ENCODE data around the gene EMC6. TPM values are rescaled to one million over a fixed set of nuclear protein-coding genes. Genes with fewer than 3 reads are reported as not detected.
A peak's percentile ranks its signal among the peaks of the same experiment; 100 is the strongest.

The EMC6 gene
- total RNA-seq, 1 donor from 2014 or later: 75.0 TPM

- no peak for DNase-seq (ENCODE audit: low spot score in 2 of 2)
- H3K27ac ChIP-seq: no peak overlapping the region
- no peak overlapping the region for H3K4me3 ChIP-seq
- intact Hi-C loops (cut with DNase I): loop anchor here (10.0 kb wide), 3 partner anchors 181 to 1269 kb away; partner anchors contain the start of gene NCBP3
- H3K36me3 ChIP-seq: peaks cover 22 to 35% of the 10 kb centered on the region in 2 donors
- peaks cover 12 to 26% of the 10 kb centered on the region in 2 donors for H3K4me1 ChIP-seq
- H3K9me3 ChIP-seq: no peaks in the 10 kb centered on the region
- H3K27me3 ChIP-seq: no peaks in the 10 kb centered on the region
- no peak for TF ChIP-seq CTCF (IDR thresholded peaks at IDR 0.05)
These were observed 5.3 kb upstream of the EMC6 start for GRCh38 chr17:3663102-3664011.

GRCh38 chr17:3665834-3666233 is 2.8 kb upstream of the EMC6 start:
- peaks cover 12 to 16% of the 10 kb centered on the region in 2 donors for H3K4me1 ChIP-seq
- peaks cover 22 to 35% of the 10 kb centered on the region in 2 donors for H3K36me3 ChIP-seq
- TF ChIP-seq CTCF (IDR thresholded peaks at IDR 0.05): no peak
- no peaks in the 10 kb centered on the region for H3K9me3 ChIP-seq
- H3K27me3 ChIP-seq: no peaks in the 10 kb centered on the region
- DNase-seq (ENCODE audit: low spot score in 2 of 2): no peak
- no peak overlapping the region for H3K4me3 ChIP-seq
- no peak overlapping the region for H3K27ac ChIP-seq
- intact Hi-C loops (cut with DNase I): loop anchor here (10.0 kb wide), 3 partner anchors 179 to 1271 kb away; partner anchors contain the start of gene NCBP3

- no peak for DNase-seq (ENCODE audit: low spot score in 2 of 2)
- intact Hi-C loops (cut with DNase I): loop anchor here (10.0 kb wide), 3 partner anchors 178 to 1272 kb away; partner anchors contain the start of gene NCBP3
- Histone ChIP-seq H3K9me3 (no peaks in the 10 kb centered on the region), H3K27me3 (no peaks in the 10 kb centered on the region), H3K4me3 (peak overlapping the region in 1 of 2 donors; percentile 99), H3K27ac (peak overlapping the region in 1 of 2 donors; percentile 98), H3K36me3 (peaks cover 22 to 32% of the 10 kb centered on the region in 2 donors), H3K4me1 (peaks cover 12 to 16% of the 10 kb centered on the region in 2 donors)
- TF ChIP-seq CTCF (IDR thresholded peaks at IDR 0.05): no peak
These were observed 2.1 kb upstream of the EMC6 start for GRCh38 chr17:3666516-3666915.

GRCh38 chr17:3667366-3668278 is 990 bp upstream of the EMC6 start:
- Histone ChIP-seq H3K4me1 (peaks cover 12 to 16% of the 10 kb centered on the region in 2 donors), H3K4me3 (peak overlapping the region; percentile 86 to 99), H3K27ac (peak overlapping the region; percentile 97 to 98), H3K36me3 (peaks cover 22% of the 10 kb centered on the region in 2 donors), H3K9me3 (no peaks in the 10 kb centered on the region), H3K27me3 (no peaks in the 10 kb centered on the region)
- peak in 1 of 3 experiments; percentile 3 for TF ChIP-seq CTCF (IDR thresholded peaks at IDR 0.05)
- peak; percentile 41 to 94 for DNase-seq (ENCODE audit: low spot score in 2 of 2)
- intact Hi-C loops (cut with DNase I): loop anchor here (1.0 to 10.0 kb wide), 5 partner anchors 31 to 1273 kb away; partner anchors contain the start of genes CTNS, HASPIN, NCBP3 and SHPK

- DNase-seq (ENCODE audit: low spot score in 2 of 2): no peak
- H3K4me1 ChIP-seq: peaks cover 12 to 16% of the 10 kb centered on the region in 2 donors
- peaks cover 8 to 10% of the 10 kb centered on the region in 2 donors for H3K36me3 ChIP-seq
- TF ChIP-seq CTCF (IDR thresholded peaks at IDR 0.05): no peak
- intact Hi-C loops (cut with DNase I): loop anchor here (10.0 kb wide), 3 partner anchors 176 to 1274 kb away; partner anchors contain the start of gene NCBP3
- peak overlapping the region; percentile 86 to 99 for H3K4me3 ChIP-seq
- no peaks in the 10 kb centered on the region for H3K9me3 ChIP-seq
- H3K27ac ChIP-seq: peak overlapping the region; percentile 97 to 98
- no peaks in the 10 kb centered on the region for H3K27me3 ChIP-seq
These were observed 404 bp downstream of the EMC6 start for GRCh38 chr17:3669085-3669347.
